ENCODE results near the gene ITGB5.

ITGB5 gene

DNA sequence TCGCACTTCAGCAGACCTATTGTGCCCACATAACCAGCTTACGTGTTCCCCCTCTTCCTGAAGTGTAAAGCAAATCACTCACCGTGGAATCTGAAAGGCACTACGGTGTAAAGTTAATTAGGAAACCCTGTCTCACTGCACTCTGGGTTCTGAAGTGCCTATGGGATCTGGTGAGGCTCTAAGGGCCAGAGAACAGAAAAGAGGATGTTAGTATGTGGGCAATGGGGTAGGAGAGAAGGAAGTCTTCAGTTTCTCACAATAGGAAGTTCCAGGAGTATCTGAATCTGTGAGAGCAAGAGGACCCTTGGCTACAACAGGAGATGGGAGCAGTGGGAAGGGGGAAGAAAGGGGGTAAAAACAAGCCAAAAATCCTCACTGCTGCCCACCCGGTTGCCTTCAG is 71.4 kb downstream of the ITGB5 start:
- ChIA-PET POLR2A (no interaction called here), CTCF (interaction anchor here (1.2 to 1.9 kb wide), 3 partner anchors 11 to 54 kb away, joined by 3 to 8 read pairs (median 8); no protein-coding TSS in a partner anchor)
- no peak overlapping the region for H3K4me3 ChIP-seq (ENCODE audit: low read depth, low read length)
- DNase-seq (ENCODE audit: low read depth, low spot score): no peak
- TF ChIP-seq, protein P1, sequence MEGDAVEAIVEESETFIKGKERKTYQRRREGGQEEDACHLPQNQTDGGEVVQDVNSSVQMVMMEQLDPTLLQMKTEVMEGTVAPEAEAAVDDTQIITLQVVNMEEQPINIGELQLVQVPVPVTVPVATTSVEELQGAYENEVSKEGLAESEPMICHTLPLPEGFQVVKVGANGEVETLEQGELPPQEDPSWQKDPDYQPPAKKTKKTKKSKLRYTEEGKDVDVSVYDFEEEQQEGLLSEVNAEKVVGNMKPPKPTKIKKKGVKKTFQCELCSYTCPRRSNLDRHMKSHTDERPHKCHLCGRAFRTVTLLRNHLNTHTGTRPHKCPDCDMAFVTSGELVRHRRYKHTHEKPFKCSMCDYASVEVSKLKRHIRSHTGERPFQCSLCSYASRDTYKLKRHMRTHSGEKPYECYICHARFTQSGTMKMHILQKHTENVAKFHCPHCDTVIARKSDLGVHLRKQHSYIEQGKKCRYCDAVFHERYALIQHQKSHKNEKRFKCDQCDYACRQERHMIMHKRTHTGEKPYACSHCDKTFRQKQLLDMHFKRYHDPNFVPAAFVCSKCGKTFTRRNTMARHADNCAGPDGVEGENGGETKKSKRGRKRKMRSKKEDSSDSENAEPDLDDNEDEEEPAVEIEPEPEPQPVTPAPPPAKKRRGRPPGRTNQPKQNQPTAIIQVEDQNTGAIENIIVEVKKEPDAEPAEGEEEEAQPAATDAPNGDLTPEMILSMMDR (IDR thresholded peaks at IDR 0.05; ENCODE audit: insufficient read depth, low read length, missing control alignments): no peak

DNA sequence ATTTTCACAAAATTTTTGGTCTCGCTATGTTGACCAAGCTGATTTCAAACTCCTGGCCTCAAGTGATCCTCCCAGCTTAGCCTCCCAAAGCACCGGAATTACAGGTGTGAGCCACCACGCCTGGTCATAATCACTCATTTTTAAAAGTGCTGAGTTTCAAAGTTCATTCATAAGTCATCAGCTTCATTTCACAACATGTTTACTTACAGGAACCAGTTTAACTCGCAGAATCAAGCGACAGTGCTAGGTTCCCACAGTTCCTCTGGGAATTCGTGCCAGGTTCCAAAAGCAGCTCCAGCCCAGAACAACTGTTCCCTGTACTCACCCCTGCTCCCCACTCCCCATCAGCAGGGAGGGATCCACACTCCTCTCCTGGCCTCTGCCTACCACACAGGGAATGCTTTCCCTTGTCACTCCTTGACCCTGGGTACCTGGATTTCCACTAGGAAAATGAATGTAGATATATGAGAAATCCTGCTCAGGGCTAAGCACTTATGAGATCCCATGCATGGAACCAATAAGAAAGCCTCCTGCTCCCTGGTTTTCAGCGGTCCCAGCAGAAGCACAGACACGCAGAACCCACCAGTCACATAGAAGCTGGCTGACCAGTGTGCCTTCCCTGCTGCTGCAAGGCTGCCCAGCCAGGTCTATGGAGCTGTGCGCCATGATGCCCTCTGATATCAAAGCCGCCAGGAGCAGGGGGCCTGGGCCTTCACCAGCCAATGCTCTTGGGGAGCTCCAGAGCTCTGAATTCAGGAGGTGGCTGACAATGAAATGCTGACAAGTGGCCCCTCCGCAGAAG is 72.3 kb downstream of the ITGB5 start:
- TF ChIP-seq, protein P1 (IDR thresholded peaks at IDR 0.05; ENCODE audit: insufficient read depth, low read length, missing control alignments): no peak
- DNase-seq (ENCODE audit: low read depth, low spot score): no peak
- H3K4me3 ChIP-seq (ENCODE audit: low read depth, low read length): no peak overlapping the region
- CTCF ChIA-PET: interaction anchor here (1.2 to 1.9 kb wide), 5 partner anchors 12 to 87 kb away, joined by 3 to 8 read pairs (median 7); no protein-coding TSS in a partner anchor
- POLR2A ChIA-PET: no interaction called here

DNA sequence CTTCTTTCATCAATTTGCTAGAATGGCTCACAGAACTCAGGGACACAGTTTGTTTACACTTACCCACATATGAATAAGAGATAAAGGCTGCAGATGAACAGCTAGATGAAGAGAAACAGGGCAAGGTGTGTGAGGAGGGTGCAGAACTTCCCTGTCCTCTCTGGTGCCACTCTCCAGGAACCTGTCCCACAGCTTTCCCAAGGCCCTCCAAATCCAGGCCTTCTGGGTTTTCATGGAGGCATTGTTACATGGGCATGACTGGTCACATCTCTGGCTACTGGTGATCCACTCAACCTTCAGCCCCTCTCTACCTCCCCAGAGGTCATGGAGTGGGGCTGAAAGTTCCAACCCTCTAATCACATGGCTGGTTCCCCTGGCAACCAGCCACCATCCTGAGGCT is 73.6 kb downstream of the ITGB5 start:
- DNase-seq (ENCODE audit: low read depth, low spot score): no peak
- CTCF ChIA-PET: interaction anchor here (1.2 to 6.9 kb wide), 3 partner anchors 10 to 88 kb away, joined by 3 to 30 read pairs (median 6); no protein-coding TSS in a partner anchor
- H3K4me3 ChIP-seq (ENCODE audit: low read depth, low read length): no peak overlapping the region
- TF ChIP-seq, protein P1 (IDR thresholded peaks at IDR 0.05; ENCODE audit: insufficient read depth, low read length, missing control alignments): no peak
- POLR2A ChIA-PET: interaction anchor here (0.6 to 1.7 kb wide), 5 partner anchors 14 to 71 kb away, joined by 3 to 9 read pairs (median 3); no protein-coding TSS in a partner anchor

DNA sequence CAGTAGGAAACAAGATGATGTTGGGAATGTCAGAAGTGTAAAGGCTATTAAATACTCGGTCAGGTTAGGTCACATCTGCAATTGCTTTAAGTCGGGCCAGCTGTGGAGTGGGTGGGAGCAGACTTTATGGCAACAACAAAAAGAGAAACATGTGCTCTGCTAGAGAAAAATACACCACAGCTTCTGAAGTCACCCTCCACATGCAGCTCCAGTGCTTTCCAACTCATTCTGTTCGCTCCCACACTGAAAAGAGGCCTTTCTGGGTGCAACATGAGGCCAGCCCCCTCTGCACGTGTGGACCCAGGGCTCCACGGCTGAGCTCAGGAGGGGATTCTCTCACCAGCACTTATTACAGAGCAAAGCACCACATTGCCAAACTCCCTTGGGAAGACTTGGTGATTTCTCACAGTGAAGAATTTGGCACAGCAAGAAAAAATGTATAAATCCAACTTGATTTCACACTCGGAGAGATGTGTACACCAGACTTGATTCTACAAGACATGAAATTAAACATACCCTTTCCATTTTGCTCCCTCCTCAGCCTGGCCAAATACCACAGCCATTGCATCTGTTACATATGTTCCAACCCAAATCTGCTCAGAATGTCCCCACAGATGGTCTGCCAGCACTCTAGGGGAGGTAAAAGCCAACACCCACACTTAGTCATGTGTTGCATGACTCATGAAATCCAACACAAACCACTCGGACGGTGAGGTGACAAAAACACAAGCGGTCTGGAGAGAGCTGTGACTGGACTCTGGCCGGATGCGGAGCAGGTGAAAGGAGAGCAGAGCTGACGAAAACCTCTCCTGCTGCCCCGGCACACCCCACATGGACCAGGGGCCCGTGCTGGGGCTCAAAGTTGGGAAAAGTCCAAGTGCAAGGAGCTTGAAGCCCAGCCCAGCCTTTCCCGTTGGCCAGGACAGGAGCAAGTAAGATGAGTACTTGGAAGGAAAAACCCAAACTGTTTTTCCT is 74.6 kb downstream of the ITGB5 start:
- peak overlapping the region; percentile 33 for H3K4me3 ChIP-seq (ENCODE audit: low read depth, low read length)
- CTCF ChIA-PET: interaction anchor here (1.1 to 6.9 kb wide), 7 partner anchors 9 to 249 kb away, joined by 3 to 30 read pairs (median 4); no protein-coding TSS in a partner anchor
- TF ChIP-seq, protein P1 (IDR thresholded peaks at IDR 0.05; ENCODE audit: insufficient read depth, low read length, missing control alignments): no peak
- POLR2A ChIA-PET: interaction anchor here (0.6 to 1.7 kb wide), 7 partner anchors 13 to 72 kb away, joined by 3 to 9 read pairs (median 3); no protein-coding TSS in a partner anchor
- peak; percentile 94 for DNase-seq (ENCODE audit: low read depth, low spot score)

DNA sequence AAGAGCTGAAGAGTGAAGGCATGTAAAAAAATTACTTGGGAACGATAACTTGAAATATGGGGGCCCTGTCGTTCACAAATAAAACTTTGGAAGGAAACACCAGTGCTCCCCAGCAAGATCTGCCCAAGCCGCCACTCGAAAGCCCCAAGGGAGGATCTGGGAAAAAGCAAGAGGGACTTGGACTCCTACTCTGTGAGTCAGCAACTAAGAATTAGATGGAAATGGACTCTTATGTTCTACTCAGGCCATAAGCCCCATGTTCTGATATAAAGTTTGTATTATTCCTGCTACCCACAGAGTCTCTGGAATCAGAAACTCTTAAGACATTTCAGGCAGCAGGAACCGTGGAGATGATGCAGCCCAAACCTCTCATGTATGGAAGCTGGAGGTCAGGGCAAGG is 75.7 kb downstream of the ITGB5 start:
- ChIA-PET CTCF (interaction anchor here (0.8 to 6.9 kb wide), 9 partner anchors 8 to 248 kb away, joined by 3 to 30 read pairs (median 4); no protein-coding TSS in a partner anchor), POLR2A (no interaction called here)
- H3K4me3 ChIP-seq (ENCODE audit: low read depth, low read length): no peak overlapping the region
- TF ChIP-seq, protein P1 (IDR thresholded peaks at IDR 0.05; ENCODE audit: insufficient read depth, low read length, missing control alignments): no peak
- DNase-seq (ENCODE audit: low read depth, low spot score): no peak

Measured in AG04449 (cell line).